ENCODE data around the gene JTB.

The JTB gene

DNA sequence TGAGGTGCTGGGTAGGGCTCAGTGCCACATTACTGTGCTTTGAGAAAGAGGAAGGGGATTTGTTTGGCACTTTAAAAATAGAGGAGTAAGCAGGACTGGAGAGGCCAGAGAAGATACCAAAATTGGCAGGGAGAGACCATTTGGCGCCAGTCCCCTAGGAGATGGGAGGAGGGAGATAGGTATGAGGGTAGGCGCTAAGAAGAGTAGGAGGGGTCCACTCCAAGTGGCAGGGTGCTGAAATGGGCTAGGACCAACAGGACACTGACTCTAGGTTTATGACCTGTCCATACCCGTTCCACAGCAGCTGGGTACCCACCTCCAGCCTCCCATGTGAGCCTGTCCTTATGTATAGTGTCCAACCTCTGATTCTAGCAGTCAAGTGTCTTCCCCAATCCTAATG is 18.0 kb downstream of the JTB start:
- H3K27ac ChIP-seq = peak overlapping the region in 12 of 21 experiments; percentile 3 to 98 (median 68)
- no peak overlapping the region for H3K4me3 ChIP-seq

- Histone ChIP-seq H3K4me3 (peak overlapping the region in 3 of 7 experiments; percentile 84 to 98 (median 84)), H3K27ac (peak overlapping the region in 19 of 21 experiments; percentile 3 to 99 (median 88))
These were observed 18.6 kb downstream of the JTB start for GRCh38 chr1:153958961-153959260.

DNA sequence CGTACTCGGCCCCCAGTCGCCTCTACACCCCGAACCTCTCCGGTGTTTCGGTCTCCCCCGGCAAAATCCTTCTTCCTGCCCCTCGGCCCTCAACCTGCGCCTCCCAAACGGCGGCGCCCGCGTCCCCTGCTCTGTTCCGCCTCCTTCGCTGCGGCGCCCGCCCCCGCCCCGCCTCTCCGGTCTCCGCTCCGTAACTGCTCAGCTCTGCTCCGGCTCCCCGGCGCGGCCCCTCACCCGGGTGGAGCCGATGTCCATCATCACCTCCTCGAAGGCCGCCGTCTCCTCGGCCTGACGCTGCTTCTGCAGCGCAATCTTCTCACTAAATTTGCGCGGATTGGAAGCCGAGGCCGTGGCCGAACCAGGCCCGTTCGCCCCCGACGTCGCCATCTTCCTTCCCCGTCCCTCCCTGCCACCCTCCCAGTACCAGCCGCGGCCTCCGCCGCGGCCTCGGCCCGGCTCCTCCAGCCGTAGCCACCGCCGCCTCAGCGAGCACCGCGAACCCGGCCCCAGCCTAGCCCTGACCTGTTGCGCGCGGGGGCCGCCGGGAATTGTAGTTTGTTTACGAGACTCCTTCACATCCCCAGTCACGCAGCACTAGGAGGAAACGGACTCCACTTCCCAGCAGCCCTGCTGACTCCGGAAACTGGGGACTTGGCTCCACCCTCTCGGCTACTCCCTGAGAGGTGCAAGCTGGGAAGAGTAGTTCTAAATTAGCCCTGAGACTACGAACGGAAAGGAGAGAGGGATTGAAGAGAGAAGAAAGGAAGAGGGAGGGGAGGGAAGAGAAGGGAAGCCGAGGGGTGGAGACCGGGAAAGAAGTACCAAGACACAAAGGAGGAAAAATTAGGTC is 19.1 kb downstream of the JTB start, which contains the start of gene CRTC2:
CRTC2 (minus strand) TSS at position 502 of the 850 bp plus-strand sequence; CDS start at position 387, 115 bp downstream.
- H3K4me3 ChIP-seq = peak within 1 kb of the TSS; percentile 77 to 98 (median 90)
- H3K27ac ChIP-seq = peak within 1 kb of the TSS; percentile 46 to 99 (median 93)

DNA sequence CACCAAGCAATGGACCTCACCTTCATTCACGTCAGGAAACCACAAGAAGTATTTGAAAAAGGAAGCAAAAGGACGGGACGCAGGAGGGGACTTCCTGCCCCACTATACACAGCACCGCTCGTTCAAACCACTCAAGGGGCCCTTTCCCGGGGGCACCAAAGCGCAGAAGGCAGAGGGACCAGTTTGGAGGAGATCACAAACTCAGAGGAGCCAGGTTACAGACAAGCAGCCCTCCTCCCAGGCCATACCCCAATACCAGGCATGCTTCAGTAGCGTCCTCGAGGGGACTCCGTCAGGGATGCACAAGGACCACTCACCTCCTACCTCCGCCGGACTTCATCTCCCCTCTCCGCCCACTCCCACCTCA is 19.7 kb downstream of the JTB start:
- peak overlapping the region; percentile 46 to 99 (median 93) for H3K27ac ChIP-seq
- H3K4me3 ChIP-seq = peak overlapping the region; percentile 77 to 98 (median 90)

- Histone ChIP-seq H3K4me3 (peak overlapping the region; percentile 77 to 98 (median 90)), H3K27ac (peak overlapping the region in 20 of 21 experiments; percentile 88 to 99 (median 93))
These were observed 20.3 kb downstream of the JTB start for GRCh38 chr1:153956997-153957715.

GRCh38 chr1:153954826-153955225 is 22.6 kb downstream of the JTB start:
- H3K4me3 ChIP-seq = no peak overlapping the region
- H3K27ac ChIP-seq = no peak overlapping the region

DNA sequence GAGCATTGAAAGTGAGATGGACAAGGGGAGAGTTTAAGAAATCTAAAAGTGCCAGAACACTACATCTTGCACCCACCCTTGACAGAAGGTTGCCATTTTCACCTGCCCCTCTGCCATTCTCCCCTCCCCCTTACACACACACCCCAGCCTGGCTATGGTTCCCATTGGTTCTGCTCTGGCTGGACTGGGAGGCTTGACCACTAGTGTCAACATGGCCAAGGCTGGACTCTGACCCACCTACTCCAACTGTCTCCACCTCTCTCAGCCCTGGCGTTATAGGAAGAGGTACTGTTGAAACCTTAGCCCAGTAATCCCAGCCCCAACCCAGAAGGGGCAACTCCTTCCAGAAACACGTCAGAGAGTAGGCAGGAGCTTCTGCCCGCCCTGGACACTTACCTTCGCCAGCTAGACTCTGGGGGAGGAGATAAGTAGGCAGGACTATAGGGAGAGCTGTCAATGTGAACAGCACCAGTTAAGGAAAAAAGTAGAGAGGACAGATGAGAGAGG is 23.6 kb downstream of the JTB start:
- Histone ChIP-seq H3K4me3 (no peak overlapping the region), H3K27ac (no peak overlapping the region)

GRCh38 chr1:153951801-153952200 is 25.7 kb downstream of the JTB start:
- Histone ChIP-seq H3K27ac (no peak overlapping the region), H3K4me3 (no peak overlapping the region)

DNA sequence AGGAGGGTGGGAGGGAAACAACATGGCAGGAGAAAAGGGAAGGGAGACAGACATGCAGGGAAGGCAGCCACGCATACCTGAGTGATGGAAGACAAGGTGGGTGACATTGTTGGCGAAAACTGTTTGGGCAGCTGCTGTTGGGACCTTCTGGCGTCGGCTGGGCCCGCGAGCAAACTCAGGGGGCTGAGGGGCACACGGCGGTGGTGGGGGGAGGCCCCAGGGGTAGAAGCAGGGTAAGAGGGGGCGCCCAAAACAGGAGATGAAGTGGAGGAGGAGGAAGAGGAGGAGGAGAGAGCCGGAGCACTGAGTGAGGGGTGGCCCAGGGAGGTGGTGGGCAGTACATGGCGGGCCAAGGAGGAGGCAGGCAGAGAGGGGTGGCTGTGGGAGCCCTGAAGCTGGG is 26.3 kb downstream of the JTB start:
- no peak overlapping the region for H3K4me3 ChIP-seq
- H3K27ac ChIP-seq = no peak overlapping the region

- Histone ChIP-seq H3K27ac (peak within 1 kb of the TSS; percentile 88 to 99 (median 97)), H3K4me3 (peak within 1 kb of the TSS; percentile 62 to 99 (median 91))
These were observed 30.7 kb downstream of the JTB start, which contains the start of gene DENND4B for GRCh38 chr1:153946622-153947241. TSS of gene DENND4B (minus strand) at chr1:153946718. CDS start at chr1:153944374, 2,344 bp downstream.

DNA sequence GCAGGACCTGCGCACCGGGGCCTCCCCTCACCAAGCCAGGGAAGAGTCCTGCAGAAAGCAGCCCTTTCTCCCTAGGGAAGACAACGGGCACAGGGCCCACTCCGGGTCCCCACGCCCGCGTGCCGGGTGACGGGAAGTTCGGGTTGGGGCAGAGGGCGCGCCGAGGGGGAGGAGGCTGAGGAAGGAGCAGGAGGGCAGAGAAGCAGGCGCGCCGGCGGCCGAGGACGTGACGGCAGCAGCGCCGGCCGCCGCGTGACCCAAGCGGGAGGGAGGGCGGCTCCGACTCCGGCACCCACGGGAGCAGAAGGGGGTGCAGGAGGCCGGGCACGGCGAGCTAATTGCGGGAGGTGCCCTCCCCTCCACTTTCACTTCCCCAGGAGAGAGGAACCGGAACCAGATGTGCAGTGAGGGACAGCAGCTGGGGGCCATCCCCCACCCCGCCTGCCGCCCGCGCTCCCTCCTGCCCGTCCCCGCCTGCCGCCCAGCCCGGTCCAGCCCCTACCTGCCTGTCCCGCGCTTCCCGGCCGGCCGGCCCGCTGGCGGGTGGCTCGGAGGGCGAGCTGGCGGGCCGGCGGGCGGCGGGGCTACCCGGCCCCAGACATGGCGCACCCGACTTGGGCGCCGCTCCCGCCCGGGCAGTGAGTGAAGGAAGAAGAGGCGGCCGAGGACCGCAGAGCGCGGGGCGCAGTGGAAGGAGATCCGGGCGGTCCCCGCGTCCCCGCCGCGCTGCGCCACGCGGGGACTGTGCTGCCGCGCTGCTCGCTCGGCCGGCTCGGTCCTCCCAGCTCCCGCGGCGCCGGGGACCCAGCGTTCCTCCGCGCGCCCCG is 31.5 kb downstream of the JTB start:
- Histone ChIP-seq H3K27ac (peak overlapping the region; percentile 88 to 99 (median 97)), H3K4me3 (peak overlapping the region; percentile 62 to 99 (median 91))

DNA sequence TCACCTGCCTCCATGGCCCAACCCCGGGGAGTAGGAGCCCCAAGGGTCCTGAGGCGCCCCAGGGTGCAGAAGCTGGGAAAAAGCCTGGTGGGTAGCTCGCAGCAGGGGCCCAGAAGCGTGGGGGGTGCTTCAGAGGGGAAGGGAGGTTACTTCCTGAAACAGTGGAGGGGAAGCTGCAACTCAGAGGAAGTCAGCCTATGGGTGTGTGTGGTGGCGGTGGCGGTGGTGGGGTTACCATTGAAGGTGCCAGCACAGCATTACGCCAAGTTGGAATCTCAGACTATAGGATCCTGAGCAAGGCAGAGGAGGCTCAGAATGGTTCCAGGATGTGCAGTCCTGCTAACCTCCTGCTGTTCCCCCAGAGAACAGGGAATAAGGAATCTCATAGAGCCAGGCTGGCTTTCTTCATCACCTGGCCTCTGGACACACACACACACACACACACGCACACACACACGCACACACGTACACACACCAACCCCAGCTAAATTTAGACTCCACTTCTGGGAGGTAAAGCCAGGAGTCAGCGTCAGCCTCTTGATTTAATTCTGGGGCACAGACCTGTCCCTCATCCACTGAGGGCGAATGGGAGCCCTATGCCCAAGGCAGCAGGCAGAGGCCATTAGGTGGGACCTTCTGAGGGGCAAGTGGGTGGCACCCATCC is 32.2 kb downstream of the JTB start:
- H3K27ac ChIP-seq = peak overlapping the region; percentile 88 to 99 (median 97)

DNA sequence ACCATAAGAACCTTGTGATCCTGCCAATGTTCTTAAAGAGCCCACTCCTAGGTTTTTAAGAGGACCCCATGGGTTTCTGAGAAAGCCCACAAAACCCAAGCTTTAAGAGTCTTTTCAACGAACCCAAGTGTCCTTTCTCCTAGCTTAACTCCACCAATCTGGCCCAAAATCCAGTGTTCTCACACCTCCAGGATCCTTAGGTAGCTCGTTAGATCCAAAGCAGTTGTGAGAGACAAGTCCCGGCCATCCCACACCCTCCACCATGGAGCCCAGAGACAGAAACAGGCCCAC is 32.7 kb downstream of the JTB start:
- peak overlapping the region; percentile 62 to 99 (median 91) for H3K4me3 ChIP-seq
- peak overlapping the region in 20 of 21 experiments; percentile 88 to 99 (median 97) for H3K27ac ChIP-seq

More for the DNA sequence above, 32.2 kb downstream of the JTB start:
- peak overlapping the region; percentile 62 to 99 (median 91) for H3K4me3 ChIP-seq

DNA sequence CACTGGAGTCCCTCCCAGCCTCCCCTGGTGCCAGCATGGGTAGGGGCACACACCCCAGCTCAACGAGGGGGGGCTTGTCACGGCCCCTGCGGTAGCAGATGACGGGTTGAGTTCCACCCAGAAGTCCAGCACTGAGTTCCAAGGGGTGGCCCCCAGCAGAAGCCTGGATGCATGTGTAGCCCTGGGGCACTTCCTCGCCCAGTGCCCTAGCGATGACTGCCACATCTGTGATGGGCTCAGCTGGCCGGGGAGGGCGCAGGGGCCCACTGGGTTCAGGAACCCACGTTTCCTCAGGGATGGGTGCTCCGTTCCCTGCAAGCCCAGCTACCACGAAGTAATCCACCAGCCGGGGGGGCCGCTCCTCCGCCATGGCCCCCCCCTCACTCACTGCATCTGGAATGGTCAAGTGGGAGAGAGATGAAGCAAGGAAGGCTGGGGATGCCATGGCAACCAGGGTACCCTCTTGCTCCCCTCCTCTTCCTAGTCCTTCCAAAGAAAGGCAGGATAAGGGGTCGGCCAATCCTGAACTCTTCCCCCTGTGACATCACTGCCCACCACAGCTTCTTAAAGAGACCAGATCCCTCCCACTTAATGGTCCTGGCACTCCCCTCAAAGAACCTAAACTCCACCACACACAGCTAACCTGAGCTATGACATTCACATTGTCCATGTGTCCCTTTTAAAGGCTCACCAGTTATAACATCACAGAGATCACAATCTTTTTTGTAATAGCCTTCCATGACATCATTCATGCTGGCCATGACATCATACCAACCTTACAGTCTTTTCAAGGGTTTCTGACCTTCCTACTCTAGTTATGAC is 33.3 kb downstream of the JTB start:
- Histone ChIP-seq H3K27ac (peak overlapping the region in 20 of 21 experiments; percentile 88 to 99 (median 97)), H3K4me3 (peak overlapping the region in 5 of 7 experiments; percentile 62 to 94 (median 91))

DNA sequence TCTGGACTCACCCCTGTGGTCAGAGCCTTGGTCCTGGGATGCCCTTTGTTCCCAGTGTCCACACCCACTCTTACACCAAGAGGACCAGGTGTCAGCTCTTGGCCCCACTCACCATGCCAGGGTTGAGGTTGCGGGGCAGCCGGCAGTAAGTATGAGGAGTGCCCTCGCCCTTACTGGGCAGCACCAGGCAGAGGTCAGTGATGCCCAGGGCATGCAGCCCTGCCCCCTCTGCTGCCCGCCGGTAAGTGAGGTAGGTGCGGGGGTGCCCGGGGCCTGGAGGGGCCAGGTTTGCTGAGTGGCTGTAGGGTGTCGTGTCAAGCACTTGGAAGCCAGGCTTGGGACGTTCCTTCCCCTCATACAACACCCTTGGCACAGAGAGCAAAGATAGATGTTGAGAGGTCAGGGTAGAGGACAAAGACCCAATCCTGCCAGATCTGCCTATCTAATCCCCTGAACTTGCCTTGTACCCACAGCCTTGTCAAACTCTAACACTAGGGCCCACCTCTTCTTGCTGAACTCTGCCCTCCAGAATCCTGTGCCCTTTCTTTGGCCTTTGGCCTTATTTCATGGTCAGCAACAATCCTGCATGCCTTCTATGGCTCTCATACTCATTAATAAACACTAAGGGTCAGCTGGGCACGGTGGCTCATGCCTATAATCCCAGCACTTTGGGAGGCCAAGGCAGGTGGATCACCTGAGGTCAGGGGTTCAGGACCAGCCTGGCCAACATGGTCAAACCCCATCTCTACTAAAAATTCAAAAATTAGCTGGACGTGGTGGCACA is 34.5 kb downstream of the JTB start:
- no peak overlapping the region for H3K27ac ChIP-seq
- H3K4me3 ChIP-seq = no peak overlapping the region

GRCh38 chr1:153941826-153942725 is 35.4 kb downstream of the JTB start:
- no peak overlapping the region for H3K4me3 ChIP-seq
- peak overlapping the region in 1 of 21 experiments; percentile 43 for H3K27ac ChIP-seq
